ELF-1 (cell line): ENCODE results near the gene FANCG.

Experiments used
- DNase-seq: peaks from one replicate; pipeline ENCODE4 v3.0.0-alpha.2; 2016; ENCODE audit warnings: low read depth, low spot score

FANCG gene

DNA sequence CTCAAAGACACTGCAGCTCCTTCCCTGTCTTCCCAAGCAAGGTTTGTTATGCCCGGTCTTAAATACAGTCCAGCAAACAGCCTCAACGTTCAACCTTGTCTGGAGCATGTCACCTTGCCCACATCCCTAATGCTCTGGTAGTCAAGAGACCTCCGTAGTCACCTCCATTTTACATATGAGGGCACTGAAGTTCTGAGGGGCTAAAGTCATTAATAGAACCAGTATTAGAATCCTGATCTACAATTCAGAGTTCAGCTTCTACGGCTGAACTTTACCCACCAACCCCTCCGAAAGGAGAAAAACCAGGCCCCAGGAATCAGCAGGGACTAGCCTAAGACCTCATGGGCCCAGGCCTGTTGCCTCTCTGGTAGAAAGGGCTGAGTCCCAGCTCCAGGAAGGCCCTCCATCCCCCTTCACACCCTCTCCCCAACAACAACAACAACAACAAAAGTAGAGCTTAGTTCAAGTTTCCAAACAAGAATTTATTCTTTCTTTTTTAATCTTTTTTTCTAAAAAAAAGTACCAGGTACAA, 24.0 kb upstream of the FANCG start:
- DNase-seq = no peak

- peak; percentile 97 for DNase-seq
Observed at GRCh38 chr9:35102769-35103659, 23.3 kb upstream of the FANCG start, which contains the start of gene STOML2. STOML2 (minus strand) TSS chr9:35103131; CDS start chr9:35103094, 37 bp downstream.

DNA sequence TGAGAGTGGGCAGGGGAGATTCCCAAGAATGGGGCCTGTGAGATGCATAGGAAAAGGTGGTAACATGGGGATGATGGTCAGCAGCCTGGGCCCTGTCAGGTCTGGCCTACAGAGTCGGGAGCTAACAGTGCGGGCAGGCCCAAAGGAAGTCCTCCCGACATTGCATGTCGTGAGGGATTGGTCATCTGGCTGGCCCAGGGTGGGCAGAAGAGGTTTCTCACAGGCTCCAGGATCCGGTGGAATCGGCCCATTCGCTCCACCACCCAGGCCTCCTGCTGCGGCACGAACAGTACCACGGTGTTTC, 22.7 kb upstream of the FANCG start:
- no peak for DNase-seq

DNA sequence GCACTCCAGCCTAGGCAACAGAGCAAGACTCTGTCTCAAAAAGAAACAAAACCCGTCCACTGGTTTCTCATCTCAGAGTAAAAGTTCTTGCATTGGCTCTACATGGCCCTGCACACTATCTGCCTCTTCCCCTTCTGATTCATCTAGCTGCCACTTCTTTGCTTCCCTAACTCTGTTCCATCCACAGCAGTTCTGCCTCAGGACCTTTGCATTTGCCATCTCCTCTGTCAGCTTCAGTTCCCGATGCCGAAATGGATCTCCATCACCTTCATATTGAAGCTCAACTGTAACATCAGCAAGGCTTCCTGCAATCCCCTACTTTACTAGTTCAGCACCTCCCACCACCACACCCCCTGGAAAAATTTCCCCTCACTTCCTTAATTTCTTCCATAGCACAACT, 17.8 kb upstream of the FANCG start:
- no peak for DNase-seq

- DNase-seq = peak; percentile 97
Observed at GRCh38 chr9:35096035-35096849, 16.5 kb upstream of the FANCG start, which contains the start of gene PIGO. PIGO (minus strand) TSS chr9:35096591; CDS start chr9:35095565, 1,026 bp downstream.

DNA sequence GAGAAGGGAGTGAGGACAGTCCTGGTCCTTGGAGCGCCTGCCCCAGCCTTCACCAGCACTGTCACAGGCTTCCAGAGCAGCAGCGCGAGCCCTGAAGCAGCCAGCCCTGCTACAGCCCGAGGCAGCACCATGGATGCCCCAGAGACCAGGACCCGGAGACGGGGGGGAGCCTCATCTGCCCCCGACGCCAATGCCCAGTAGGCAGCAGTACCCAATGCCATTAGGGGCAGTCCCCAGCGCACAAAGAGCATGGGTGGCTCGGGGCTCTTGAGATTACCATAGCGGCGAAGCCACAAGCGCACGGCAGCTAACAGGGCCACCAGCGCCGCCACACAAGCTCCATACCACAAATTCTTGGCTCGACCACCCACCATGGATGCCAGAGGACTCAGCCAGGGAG, 11.8 kb upstream of the FANCG start:
- DNase-seq = no peak

DNA sequence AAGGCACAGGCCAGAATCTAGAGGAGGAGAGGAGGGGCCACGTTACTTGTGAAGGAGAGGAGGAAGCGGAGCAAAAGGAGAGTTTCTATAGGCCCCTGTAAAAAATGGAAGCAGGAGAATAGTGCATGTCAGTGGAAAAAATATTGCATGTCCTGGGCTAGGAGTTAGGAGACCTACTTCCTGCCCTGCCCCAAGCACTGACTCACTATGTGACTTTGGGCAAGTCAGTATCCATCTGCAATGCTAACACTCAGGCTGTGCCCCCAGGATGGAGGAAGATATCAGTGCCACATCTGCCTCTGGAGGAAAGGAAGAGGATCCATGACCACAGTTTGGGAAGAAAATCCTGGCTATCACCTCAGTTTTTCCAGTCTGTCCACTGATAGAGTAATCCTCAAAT, 9.7 kb upstream of the FANCG start:
- no peak for DNase-seq

DNA sequence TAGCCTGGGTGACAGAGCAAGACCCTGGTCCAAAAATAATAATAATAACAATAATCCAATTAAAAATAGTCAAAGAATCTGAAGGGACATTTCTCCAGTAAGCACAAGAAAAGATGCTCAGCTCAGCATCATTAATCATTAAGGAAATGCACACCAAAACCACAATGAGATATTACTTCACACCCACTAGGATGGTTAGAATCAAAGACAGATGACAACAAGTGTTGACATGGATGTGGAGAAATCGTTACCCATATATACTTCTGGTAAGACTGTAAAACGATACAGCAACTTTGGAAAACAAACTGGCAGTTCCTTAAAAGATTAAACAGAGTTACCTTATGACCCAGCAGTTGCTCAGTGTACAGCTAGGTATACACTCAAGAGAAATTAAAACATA, 5.3 kb upstream of the FANCG start:
- no peak for DNase-seq

DNA sequence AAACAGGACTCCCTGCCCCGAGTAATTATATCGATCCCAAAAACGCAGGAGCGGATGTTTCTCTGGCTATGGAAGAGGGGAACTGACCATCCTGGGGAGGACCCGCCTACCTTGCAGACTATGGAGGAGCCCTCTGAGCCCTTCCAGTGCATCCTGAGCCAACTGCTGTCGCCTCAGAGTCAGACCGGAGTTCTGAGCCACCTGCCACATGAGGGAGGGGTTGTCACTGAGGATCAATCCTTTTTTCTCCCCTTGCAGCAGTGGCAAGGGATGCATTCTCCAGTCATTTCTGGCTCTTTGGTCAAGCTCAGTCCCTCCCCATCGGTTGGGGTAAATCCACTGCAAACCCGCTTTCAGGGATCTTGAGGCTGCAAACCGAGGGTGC, 709 bp downstream of the FANCG start:
- no peak for DNase-seq

GRCh38 chr9:35078066-35078465, 1.7 kb downstream of the FANCG start:
- no peak for DNase-seq

DNA sequence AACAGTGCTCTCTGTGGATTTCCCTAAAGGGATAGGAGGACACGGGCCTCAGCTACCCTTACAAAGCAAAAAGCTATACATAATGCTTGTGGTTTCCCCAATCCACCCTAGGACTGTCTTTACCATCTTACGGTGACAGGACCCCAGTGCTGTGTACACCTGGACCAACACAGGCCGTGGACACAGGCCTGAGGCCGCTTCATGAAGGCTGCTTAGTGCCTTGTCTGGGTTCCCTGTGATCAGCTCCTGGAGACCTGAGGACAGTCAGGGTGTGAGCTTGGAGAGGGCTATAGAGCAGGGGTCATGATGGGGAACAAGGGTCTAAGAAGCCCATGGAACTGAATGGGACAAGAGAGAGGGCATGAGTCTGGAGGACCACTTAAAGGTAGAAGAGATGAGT, 2.9 kb downstream of the FANCG start:
- no peak for DNase-seq

DNA sequence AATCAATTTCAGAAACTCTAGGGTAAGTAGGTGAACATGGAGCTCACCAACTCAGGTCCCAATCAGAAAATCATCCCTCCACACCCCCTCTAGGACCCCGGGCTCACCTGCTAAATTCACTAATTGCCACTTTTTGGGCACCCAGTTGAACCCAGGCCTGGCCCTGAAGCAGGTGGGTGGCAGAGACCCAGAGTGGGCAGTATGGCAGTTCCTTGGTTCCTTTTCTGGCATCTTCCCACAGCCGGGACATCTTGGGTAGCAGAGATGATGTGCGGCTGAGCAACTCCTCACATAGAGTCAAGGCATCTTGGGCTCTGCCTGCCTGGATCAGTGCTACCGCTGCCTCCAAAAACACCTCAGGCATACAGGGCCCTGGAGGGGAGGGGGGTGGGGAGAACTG, 4.4 kb downstream of the FANCG start:
- no peak for DNase-seq

DNA sequence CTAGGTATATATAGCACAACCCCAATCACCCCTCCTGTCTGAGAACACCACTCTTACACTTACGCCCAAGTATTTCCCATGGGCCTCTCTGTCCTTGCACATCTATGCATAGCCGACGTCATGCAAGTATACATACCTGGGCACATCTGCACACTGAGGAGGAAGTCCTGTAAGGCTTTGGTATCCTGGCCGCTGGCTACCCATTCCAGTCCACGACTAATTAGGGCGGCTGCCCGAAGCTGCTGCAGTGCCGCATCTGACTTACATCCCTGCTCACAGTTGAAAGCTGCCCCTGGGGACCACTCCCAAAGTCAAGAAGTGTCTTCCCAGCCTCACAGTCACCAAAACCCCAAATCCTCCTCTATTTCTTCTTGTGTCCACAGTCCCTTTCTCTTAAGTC, 5.0 kb downstream of the FANCG start:
- DNase-seq = no peak

GRCh38 chr9:35074141-35074540, 5.6 kb downstream of the FANCG start:
- DNase-seq = no peak

DNA sequence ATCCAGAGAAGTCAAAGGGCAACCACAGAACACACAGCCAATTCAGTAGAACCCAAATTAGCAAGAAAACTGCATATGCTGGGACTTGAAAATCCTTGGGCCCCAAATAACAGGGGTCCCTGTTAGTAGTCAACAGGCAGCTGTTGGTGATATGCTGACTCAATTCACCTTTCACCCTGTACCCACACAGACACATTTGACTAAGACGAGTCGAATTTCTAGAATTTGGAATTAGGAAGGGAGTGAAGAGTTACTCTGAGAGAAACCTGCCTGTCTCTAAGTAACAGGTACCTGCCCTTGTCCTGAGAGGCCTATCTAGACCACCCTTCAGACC, 6.5 kb downstream of the FANCG start:
- DNase-seq = no peak

DNA sequence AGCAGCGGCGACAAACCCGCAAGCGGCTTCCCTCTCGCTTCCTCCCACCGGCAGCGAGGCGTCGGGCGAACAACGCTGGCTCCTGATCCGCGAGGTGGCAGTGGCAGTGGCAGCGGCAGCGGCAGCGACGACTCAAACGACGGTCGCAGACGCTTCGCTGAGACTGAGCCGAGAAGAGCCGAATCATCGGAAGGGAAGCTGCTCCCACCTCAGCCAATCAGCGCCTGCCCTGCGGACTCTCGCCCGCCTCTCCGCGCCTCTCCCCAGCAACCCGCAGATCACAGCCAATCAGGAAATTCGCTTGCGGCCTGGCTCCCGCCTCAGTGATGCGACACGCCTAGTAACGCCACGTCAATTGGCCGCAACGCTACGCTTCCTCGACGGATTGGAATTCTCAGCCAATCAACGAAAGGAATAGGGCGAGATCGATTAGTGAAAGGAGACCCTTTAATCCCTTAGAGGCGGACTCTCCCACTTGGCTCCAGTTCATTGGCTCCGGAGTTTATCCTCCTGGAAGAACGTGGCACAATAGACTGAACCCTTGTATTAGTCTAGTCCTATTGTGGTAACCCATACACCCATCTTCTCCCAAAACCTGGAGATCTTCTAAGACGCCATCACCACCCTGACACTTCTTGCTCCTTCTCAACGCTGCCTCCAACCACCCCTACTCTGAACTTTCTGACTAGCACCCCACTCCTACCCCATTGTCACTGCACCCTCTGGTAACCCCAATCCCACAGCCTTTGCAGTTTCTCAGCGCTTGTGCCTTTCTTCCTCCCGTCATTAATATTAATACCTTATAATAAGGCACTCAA, 7.1 kb downstream of the FANCG start, which contains the start of gene VCP:
Gene VCP (minus strand): TSS at position 165 of the 818 bp plus-strand sequence. CDS start 272 bp downstream, outside the sequence.
- DNase-seq = peak; percentile 100

GRCh38 chr9:35071814-35072460, 7.8 kb downstream of the FANCG start:
- DNase-seq = peak; percentile 95

DNA sequence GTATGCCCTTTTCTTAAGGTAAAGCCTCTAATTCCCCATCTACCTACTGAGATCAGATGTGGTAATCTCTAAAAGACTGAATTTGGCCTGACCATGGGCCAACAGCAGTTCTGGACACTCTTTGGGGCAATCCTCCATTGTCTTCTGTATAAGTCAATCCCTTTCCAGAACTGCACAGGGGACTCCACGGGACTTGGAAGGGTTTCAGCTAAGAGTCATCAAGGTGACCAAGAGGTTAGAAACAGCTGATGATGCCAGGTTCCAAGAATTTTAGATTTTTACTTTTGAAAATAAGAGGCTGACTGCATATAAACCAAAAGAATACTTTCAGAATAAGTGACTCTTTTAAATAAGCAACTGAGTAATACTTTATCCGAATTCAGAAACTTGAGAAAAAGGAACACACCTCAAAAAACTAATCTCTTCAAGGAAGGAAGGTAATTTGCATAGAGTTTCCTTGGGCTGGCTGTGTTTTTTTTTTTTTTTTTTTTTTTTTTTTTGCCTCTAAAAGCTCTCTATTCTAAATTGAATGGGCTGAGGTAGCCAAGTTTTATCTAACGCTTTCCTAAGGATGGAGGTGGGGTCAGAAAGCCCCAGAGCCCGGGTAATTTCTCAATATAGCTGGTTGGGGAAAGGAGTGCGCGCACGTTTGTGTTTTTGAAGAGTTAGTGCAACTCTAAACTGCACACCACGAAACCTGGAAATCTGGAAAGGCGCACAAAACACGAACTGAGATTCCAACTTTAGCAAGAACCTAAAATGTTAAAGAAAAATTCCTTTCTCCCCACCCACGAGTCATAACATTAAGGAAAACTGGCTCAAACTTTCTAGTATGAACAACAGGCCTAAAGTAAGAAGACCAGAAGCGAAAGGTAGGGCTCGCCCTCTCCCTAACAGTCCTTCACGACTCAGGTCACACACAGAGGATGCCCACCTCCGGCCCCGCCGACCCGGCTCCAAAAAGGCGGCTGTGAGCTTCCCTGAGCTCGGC, 8.6 kb downstream of the FANCG start:
- no peak for DNase-seq

GRCh38 chr9:35069020-35069419, 10.7 kb downstream of the FANCG start:
- no peak for DNase-seq

DNA sequence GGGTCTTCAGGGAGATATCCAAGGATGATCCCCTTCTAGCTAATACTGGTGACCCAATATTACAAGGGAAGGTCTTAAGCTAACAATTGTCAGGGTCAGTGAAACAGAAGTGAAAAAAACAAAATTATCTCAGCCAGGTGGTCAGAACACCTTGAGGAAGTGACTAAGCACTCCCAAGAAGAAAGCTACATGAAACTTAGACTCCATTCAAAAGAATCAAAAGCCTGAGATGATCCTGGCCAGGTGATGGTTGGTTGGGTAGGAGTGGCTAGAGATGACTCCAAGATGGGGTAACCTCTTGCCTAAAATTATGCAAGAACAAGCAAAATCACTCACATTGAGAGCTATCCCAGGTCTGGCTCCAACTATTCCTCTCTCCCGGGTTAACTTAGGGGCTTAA, 12.7 kb downstream of the FANCG start:
- DNase-seq = no peak
